Retina (tissue), 1 donor: Measurements from ENCODE around the gene PLCL2.
"Not testable (repeated sequence)": the region's sequence is repeated elsewhere in the genome, so short reads cannot be mapped to it uniquely, and the experiment has no call there.

ENCODE experiments used
- DNase-seq: peaks from one replicate; pipeline ENCODE4 v3.0.0-alpha.2; 2016

PLCL2 gene

GRCh38 chr3:16923112-16923511 is 38.4 kb downstream of the PLCL2 start:
- DNase-seq, result no peak

DNA sequence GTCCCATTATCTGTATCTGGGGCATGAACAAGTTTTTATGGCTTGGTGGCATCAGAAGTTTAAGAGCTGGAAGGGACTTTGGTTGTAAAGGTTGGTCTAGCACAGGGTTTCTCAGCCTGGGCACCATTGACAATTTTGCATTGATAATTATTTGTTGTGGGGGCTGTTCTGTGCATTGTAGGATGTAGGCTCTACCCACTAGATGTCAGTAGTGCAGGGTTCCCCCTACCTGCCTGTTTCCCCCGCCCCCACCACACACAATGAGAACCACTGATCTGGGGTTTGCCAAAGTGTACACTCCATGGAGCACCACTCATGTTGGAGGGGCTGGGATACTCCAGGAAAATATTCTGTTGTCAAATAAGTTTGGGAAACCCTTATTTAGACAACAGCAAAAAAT is 42.7 kb downstream of the PLCL2 start:
- DNase-seq, result no peak

DNA sequence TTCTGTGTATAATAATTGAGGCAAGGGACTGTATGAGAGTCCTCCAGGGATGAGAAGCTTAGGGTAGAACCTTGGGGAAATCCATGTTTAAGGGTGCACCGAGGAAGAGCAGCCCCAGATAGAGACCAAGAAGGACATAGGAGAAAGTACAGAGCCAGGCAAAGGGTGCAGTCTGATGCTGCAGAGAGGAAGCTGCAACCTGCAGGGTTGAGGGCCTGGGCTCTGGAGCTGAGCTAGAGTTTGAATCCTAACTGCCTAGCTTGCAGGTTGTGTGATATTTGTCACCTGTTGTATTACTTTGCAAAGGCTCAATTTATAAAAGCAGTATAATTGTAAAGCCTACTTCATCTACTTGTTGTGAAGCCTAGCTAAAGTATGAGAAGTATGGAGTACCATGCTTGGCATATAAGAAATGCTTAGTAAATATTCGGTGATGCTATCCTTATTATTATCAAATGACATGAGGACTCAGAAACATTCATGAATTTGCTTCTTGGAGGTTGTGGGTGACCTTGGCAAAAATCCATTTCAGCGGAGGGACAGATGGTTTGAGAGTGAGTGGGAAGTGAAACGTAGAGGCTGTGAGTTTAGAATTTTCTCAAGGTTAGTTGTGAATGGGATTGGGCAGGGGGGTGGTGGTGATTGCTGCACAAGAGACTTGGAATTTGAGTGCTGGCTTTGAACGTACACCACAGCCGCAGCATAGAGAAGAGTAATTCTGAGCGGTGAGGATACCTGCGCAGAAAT is 43.8 kb downstream of the PLCL2 start:
- DNase-seq, result no peak

DNA sequence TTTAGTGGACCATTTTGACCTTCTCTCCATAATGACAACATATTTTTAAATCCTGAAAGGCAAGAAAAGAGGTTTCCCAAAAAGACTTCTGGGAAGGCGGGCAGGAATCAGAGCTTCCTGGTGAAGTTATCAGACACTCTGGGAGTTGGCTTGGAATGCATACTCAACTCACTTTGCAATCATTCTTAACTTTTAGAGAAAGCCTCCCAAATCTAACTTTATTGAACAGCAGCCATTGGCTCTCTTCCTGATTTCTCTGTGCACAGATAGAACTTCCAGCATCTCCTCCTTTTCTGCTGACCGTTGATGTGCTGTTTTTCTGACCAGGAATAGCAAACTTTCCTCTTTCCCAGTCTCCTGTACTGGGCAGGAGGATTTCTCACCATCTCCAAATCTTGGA is 44.6 kb downstream of the PLCL2 start:
- no peak for DNase-seq

DNA sequence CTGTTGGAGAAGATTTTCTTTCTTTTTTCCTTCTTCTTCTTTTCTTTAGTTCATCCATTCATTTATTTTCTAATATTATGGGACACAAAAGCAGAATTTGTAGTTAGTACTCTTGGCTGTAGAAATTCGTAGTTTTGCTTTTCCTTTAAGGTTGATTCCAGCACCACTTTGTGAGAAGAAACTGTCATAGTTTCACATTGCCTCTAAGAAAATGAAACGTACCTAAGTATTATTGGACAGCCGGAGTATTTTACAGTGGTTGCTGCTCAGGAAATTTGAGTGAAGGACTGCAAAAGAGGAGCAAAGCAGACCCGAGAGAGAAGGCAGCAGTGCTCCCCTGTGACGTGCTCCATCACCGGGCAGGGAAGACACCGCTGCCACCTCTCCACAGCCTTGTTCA is 48.1 kb downstream of the PLCL2 start:
- no peak for DNase-seq

DNA sequence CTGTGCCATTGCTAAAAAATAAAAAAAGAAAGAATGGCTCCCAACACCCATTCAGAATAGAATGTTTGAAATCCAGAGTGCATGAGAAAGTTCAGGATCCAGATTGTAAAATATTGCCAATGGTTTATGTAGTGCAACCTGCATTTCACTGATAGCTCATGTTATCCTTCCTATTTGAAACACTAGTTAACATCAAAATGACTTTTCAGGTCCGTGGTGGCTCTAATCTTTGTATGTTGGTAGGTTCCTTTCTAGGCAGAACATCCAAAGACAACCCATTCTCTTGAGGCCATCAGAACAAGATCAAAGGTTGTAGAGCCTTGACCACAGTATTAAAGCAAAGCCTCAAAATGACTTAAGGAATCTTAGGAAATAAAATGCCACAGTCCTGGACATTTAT is 51.0 kb downstream of the PLCL2 start:
- DNase-seq, result no peak

DNA sequence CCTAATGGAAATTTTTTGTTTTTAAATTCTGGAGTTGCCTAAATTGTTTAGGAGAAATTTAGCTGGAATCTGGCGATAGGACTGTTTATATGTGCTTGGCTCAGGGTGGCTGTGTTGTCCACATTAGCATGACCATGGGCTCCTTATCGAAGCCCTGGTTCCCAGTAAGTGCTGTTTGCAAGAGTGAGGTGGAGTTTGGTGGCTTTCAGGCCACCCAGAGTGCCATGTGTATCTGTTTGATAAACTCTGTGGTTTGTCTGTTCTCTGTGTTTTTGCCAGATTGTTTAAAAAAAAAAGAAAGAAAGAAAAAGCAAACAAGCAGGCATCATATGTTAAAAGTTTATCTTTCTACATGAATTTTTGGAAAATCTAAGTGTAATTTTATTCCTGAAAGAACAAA is 51.5 kb downstream of the PLCL2 start:
- no peak for DNase-seq

- DNase-seq, result no peak
These were observed 52.0 kb downstream of the PLCL2 start for GRCh38 chr3:16936676-16937230.

DNA sequence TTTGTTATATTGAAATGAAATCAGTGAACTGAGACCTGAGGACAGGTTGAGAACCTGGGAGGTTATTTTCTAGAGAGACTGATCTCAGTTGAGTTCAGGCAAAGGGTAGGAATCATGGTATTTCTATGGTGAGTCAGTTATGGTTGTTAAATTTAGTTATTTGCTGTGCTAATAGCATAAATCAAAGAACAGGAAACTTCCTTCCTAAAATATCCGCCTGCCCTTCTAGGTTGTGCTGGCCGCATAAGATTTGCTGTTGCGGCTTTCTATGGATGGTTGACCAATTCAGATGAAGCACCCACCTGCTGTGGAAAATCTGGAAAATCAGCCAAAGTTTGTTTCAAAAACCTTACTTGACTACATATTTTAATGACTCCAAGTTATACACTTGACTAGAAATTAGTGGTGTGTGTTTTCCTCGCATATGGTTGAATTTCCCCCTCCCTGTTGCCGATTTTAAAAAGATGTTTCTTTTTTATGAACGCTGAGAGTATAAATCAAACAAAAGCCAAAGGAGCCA is 52.6 kb downstream of the PLCL2 start:
- DNase-seq, result no peak

DNA sequence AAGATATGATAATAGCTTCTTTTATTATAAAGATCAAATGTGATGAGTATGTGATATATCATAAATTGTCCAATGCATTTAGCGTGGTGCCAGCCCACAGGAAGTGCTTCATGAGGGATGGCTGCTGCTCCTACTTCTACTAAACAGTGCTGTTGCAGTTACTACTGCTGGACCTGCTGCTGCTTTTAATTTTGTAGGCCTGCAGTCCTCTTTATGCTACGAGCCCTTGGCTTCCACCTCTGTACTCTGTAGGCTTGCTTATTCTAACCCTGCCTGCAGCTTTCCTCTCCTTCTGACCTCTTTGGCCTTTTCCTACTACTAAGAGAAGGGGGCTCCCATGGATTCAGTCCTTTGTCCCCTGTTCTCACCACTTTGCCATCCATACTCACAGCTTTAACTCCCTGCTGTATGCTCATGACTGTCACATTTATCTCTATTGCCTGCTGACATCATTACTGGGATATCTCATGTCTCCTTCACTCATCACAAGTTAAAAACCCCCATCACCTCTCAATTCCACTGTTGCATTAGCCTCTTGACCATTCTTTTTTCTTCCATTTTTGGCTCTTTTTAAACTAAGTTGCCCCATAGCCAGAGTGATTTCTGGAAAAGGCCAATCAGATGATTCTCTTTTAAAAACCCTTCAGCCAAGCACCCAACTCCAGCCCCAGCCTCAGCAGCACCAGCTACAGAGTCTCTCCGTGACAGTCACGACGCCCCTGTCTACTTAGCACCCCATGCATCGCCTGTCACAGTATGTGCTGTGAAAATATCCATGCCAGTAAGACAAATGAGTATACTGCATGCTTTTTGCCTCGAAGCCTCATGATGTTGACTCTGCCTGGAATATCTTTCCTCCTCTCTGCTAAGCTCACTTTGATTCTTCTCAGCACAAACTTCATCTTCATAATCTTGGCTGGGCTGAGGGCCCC is 56.3 kb downstream of the PLCL2 start:
- no peak for DNase-seq

DNA sequence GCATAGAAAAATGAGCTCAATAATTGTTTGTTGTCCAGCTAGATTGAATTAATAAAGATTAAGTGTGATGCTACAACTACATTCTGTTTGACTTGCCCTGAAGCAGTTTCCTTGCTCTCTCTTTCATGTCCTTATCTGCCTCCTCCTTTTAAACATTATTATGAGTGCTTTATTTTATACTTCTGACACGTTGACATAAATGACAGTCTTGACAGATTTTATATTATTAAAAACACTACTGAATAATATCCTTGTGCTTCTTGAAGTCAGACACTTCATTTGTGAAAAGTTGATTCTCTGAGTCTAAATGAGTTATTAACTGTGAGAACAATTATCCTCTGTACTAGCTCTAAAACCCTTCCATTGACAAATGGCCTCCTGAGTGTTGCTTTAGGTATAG is 58.2 kb downstream of the PLCL2 start:
- DNase-seq, result no peak

GRCh38 chr3:16943857-16944256 is 59.1 kb downstream of the PLCL2 start:
- DNase-seq, result no peak

GRCh38 chr3:16944356-16944755 is 59.6 kb downstream of the PLCL2 start:
- no peak for DNase-seq

DNA sequence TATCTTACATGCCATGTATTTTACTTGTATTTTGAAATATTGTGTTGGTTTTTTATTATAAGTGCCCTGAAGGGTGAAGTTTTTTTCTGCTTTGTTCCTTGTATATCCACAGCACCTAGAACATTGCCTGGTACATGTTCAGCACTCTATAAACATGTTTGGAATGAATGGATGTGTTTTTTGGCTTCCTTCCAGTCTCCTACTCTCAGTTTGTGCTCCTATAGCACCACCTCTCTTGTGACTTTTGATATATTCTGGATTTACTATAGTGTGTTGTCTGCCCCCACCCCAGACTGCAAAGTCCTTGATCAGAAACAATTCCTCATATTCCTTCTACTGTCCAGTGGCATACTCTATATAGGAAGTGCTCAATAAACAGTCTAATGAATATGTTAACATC is 60.6 kb downstream of the PLCL2 start:
- DNase-seq, result no peak

DNA sequence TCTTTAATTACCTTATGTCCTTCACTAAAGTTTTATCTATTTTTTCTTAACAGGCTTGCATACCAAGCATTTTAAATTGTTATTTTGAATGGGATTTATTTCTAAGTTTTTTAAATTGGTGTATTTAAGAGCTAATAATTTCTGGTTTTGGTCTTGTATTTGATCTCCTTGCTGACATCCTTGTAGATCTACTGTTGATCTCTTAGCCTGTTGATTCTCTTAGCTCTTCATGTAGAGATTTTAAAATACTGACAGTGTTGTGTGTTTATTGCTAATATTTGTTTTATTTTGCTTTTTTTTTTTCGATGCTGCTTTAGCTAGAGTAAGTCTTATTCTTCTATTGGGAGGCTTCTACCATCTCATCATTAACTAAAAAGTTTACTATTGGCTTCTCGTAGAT is 65.5 kb downstream of the PLCL2 start:
- no peak for DNase-seq

- no peak for DNase-seq
These were observed 66.1 kb downstream of the PLCL2 start for GRCh38 chr3:16950845-16951244.

DNA sequence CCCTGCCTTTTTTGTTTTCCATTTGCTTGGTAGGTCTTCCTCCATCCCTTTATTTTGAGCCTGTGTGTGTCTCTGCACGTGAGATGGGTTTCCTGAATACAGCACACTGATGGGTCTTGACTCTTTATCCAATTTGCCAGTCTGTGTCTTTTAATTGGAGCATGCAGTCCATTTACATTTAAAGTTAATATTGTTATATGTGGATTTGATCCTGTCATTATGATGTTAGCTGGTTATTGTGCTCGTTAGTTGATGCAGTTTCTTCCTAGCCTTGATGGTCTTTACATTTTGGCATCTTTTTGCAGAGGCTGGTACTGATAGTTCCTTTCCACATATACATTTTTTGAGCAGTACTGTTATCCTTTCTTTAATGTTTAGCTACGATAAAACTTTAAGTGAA is 73.1 kb downstream of the PLCL2 start:
- not testable (repeated sequence) for DNase-seq

DNA sequence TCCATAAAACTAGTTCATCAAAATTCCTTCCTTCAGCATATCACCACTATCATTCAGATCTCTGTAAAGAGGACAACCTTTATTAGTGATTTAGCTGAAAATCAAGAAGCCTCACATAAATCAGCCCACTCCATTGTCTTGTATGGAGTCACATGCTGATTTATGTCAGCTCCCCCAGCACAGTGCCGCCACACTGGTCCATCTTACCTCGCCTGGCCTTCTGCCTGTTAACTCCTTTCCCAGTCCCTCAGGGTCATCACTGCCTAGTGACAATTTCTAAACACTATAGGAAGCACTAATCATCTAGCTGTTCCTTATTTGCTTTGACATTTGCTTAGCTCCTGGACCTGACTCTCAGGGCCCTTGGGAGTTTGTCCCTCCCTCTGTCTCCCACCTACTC is 75.4 kb downstream of the PLCL2 start:
- DNase-seq, result peak; percentile 6

- peak; percentile 7 for DNase-seq
These were observed 77.0 kb downstream of the PLCL2 start for GRCh38 chr3:16961621-16962205.

DNA sequence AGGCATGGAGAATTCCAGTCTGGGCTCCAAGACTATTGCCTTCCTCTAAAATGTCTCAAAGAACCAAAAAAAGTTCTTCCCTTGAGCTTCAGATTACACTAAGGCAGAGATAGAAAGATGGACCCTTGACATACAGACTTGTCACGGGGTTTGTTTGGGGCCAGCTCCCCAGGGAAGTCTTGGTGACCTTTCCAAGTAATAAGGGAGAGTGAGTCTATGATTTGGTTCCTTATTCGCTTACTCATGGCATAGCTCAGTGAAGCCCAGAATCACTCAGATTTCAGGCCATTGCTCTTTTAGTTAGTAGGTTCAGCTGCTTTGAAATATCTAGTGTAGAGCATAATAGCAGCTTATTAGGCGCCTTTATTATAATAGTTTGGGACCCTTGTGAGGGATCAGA is 90.3 kb downstream of the PLCL2 start:
- DNase-seq, result no peak

- DNase-seq, result no peak
These were observed 93.6 kb downstream of the PLCL2 start for GRCh38 chr3:16978234-16978920.

DNA sequence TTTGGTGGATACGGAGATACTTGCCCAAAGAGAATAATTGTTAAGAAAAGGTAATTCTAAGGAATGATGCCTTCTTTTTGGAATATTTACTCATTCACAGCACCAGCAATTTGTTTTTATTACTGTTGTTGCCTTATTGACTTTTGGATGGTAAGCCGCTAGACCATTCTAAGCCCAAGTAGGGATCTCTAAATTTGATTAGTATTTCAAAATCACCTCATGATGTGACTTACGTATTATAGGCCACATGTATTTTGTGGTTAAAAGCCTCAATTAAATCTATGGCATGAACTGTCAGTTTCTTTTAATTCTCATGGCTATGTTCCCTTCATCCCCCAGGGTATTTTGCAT is 94.1 kb downstream of the PLCL2 start:
- DNase-seq, result no peak
